GM12892 (cell line): ENCODE measurements around the gene TCEAL8.

Source experiments
- POLR2A ChIP-seq: IDR thresholded peaks from 2 replicates; pipeline ENCODE4 v1.6.1; 2011; ENCODE audit warnings: low read depth, low read length, control low read depth
- POLR2AphosphoS5 ChIP-seq: IDR thresholded peaks from 2 replicates; pipeline ENCODE4 v1.6.1; 2011; ENCODE audit warnings: low read depth, low read length, control low read depth
- TAF1 ChIP-seq: IDR thresholded peaks from 2 replicates; pipeline ENCODE4 v1.6.1; 2011; ENCODE audit warnings: low read depth, mild to moderate bottlenecking, control low read depth, low read length, borderline replicate concordance

DNA sequence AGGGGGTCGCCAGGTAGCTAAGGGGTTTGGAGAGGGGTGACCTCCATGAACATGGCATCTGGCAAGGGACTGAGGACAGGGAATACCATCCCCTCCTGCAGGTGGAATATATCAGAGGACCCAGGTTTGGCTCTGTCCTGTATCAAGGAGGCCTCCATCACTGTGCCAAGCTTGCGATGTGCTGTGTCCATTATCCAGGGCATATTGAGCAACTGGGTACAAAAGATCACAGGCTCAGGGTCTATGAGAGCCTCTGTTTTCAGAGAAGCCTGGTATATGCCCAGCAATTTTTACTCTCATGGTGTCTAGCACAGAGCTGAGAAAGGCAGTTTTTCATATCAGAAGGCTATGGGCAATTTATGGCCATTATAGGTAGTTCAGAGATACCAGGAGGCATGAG lies 38.2 kb upstream of the TCEAL8 start:
- no peak for TF ChIP-seq POLR2AphosphoS5
- no peak for TF ChIP-seq TAF1
- TF ChIP-seq POLR2A: no peak
